Measurements from ENCODE around the gene PAX6. TPM values are rescaled to one million over a fixed set of nuclear protein-coding genes. Genes with fewer than 3 reads are reported as not detected.

Gene PAX6
- total RNA-seq, 1 experiment from 2014 or later, result 0.49 TPM

DNA sequence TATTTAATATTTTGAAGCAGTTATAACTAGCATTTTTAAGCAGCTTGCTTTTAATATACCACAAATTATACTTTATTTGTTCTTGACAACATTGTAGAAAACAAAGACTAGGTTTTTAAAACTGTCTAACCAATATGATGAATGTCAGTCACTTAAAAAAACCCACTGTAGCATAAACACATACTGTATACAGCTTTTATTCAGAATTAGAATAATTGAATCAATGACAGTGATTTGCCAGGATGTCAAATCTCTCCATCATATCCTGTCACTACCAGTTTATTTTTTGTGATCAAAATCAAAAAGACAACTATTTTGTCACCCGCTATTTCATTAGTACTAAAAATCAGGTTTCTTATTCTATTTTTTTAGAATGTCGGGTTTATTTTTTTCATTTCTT, 26.5 kb downstream of the PAX6 start:
- no peaks in the 10 kb centered on the region for H3K4me1 ChIP-seq (ENCODE audit: control insufficient read depth, insufficient read depth, low read length)
- intact Hi-C loops (cut with micrococcal nuclease; ENCODE audit: unreplicated experiment) (no loop called here), in situ Hi-C loops (cut with HindIII; ENCODE audit: low pct_unique_long_range_greater_than_20kb, low sequenced_read_pairs) (no loop called here)
- BruUV-seq (replicated peaks), result no TSS peak
- H3K4me3 ChIP-seq (ENCODE audit: low read depth in 2 of 2, low read length in 2 of 2), result no peak overlapping the region
- ChIA-PET CTCF (no interaction called here), POLR2A (no interaction called here)
- no peak for ATAC-seq
- no peaks in the 10 kb centered on the region for H3K9me3 ChIP-seq (ENCODE audit: control insufficient read depth, insufficient read depth, low read depth, low read length)
- no peak overlapping the region for H3K27ac ChIP-seq (ENCODE audit: low read length)
- no peaks in the 10 kb centered on the region for H3K27me3 ChIP-seq (ENCODE audit: control insufficient read depth, insufficient read depth, low read length)
- H3K36me3 ChIP-seq (ENCODE audit: control insufficient read depth, insufficient read depth, low read length), result no peaks in the 10 kb centered on the region
- no peak for DNase-seq (ENCODE audit: low read depth, low spot score)
- no peak for TF ChIP-seq POLR2AphosphoS5 (IDR thresholded peaks at IDR 0.05; ENCODE audit: low read depth, low read length)
- no peak for TF ChIP-seq SIN3A (IDR thresholded peaks at IDR 0.05; ENCODE audit: borderline replicate concordance, insufficient read depth, low read depth, low read length)
- no peak for TF ChIP-seq REST (IDR thresholded peaks at IDR 0.05; ENCODE audit: insufficient read depth in 1 of 2, low read depth in 2 of 2, low read length in 1 of 2)
- TF ChIP-seq, protein P1, sequence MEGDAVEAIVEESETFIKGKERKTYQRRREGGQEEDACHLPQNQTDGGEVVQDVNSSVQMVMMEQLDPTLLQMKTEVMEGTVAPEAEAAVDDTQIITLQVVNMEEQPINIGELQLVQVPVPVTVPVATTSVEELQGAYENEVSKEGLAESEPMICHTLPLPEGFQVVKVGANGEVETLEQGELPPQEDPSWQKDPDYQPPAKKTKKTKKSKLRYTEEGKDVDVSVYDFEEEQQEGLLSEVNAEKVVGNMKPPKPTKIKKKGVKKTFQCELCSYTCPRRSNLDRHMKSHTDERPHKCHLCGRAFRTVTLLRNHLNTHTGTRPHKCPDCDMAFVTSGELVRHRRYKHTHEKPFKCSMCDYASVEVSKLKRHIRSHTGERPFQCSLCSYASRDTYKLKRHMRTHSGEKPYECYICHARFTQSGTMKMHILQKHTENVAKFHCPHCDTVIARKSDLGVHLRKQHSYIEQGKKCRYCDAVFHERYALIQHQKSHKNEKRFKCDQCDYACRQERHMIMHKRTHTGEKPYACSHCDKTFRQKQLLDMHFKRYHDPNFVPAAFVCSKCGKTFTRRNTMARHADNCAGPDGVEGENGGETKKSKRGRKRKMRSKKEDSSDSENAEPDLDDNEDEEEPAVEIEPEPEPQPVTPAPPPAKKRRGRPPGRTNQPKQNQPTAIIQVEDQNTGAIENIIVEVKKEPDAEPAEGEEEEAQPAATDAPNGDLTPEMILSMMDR (IDR thresholded peaks at IDR 0.05), result no peak
- TF ChIP-seq TCF7L2 (IDR thresholded peaks at IDR 0.05; ENCODE audit: low read depth, low read length), result no peak

- DNase-seq (ENCODE audit: low read depth, low spot score), result no peak
- Histone ChIP-seq H3K27ac (ENCODE audit: low read length) (no peak overlapping the region), H3K9me3 (ENCODE audit: control insufficient read depth, insufficient read depth, low read depth, low read length) (no peaks in the 10 kb centered on the region), H3K4me1 (ENCODE audit: control insufficient read depth, insufficient read depth, low read length) (no peaks in the 10 kb centered on the region), H3K27me3 (ENCODE audit: control insufficient read depth, insufficient read depth, low read length) (no peaks in the 10 kb centered on the region), H3K4me3 (ENCODE audit: low read depth in 2 of 2, low read length in 2 of 2) (no peak overlapping the region), H3K36me3 (ENCODE audit: control insufficient read depth, insufficient read depth, low read length) (no peaks in the 10 kb centered on the region)
- BruUV-seq (replicated peaks), result no TSS peak
- in situ Hi-C loops (cut with HindIII; ENCODE audit: low pct_unique_long_range_greater_than_20kb, low sequenced_read_pairs), result no loop called here
- no peak for TF ChIP-seq SIN3A (IDR thresholded peaks at IDR 0.05; ENCODE audit: borderline replicate concordance, insufficient read depth, low read depth, low read length)
- TF ChIP-seq POLR2AphosphoS5 (IDR thresholded peaks at IDR 0.05; ENCODE audit: low read depth, low read length), result no peak
- TF ChIP-seq, protein P1 (IDR thresholded peaks at IDR 0.05), result no peak
- TF ChIP-seq TCF7L2 (IDR thresholded peaks at IDR 0.05; ENCODE audit: low read depth, low read length), result no peak
- no peak for TF ChIP-seq REST (IDR thresholded peaks at IDR 0.05; ENCODE audit: insufficient read depth in 1 of 2, low read depth in 2 of 2, low read length in 1 of 2)
- ChIA-PET CTCF (no interaction called here), POLR2A (no interaction called here)
- no peak for ATAC-seq
- intact Hi-C loops (cut with micrococcal nuclease; ENCODE audit: unreplicated experiment), result no loop called here
Observed at GRCh38 chr11:31783252-31783651, 27.9 kb downstream of the PAX6 start.
